Activated naive CD4-positive, alpha-beta T cell treated with anti-CD3 and anti-CD28 coated beads, Interleukin-2, amount 50 U/mL, for 24 hours (primary cell): ENCODE data around the gene FASN.

Experiments
- H3K27ac Mint-ChIP-seq: one replicate; pipeline ENCODE4 v1.8.0; 2021; ENCODE audit warnings: mild to moderate bottlenecking, mixed read lengths
- H3K27me3 Mint-ChIP-seq: one replicate; pipeline ENCODE4 v1.8.0; 2021; ENCODE audit warnings: mixed read lengths
- H3K36me3 Mint-ChIP-seq: one replicate; pipeline ENCODE4 v1.8.0; 2021; ENCODE audit warnings: mixed read lengths
- H3K4me1 Mint-ChIP-seq: one replicate; pipeline ENCODE4 v1.8.0; 2021; ENCODE audit warnings: mixed read lengths
- H3K4me3 Mint-ChIP-seq: one replicate; pipeline ENCODE4 v1.8.0; 2021; ENCODE audit warnings: mild to moderate bottlenecking, mixed read lengths
- H3K9me3 Mint-ChIP-seq: one replicate; pipeline ENCODE4 v1.8.0; 2021; ENCODE audit warnings: mixed read lengths

The FASN gene

DNA sequence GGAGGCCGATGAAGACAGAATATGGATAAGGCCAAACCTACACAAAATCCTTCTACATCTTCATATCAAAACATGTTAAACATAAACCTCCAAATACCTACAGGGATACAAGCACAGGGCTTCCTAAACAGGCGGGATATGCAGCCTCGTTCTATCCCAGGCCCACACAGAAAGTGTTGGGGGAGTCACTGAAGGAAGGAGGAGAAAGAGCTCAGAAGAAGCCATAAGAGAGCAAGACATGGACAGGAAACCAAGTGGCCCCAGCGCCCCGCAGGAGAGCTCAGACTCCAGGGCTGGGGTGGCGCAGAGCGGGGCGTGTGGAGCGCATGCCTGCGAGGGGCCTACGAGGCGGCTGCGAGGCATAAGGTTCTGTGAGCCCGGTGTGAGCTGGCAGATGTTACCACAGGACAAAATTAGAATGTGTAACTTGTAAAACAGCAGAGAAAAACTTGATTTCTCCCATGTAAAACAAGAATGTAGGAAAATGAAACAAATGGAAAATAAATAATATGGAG, 11.0 kb upstream of the FASN start:
- H3K27me3 Mint-ChIP-seq: no peaks in the 10 kb centered on the region
- H3K4me3 Mint-ChIP-seq: no peak overlapping the region
- no peaks in the 10 kb centered on the region for H3K9me3 Mint-ChIP-seq
- H3K4me1 Mint-ChIP-seq: peaks cover 28% of the 10 kb centered on the region
- H3K36me3 Mint-ChIP-seq: peaks cover 1% of the 10 kb centered on the region
- no peak overlapping the region for H3K27ac Mint-ChIP-seq

DNA sequence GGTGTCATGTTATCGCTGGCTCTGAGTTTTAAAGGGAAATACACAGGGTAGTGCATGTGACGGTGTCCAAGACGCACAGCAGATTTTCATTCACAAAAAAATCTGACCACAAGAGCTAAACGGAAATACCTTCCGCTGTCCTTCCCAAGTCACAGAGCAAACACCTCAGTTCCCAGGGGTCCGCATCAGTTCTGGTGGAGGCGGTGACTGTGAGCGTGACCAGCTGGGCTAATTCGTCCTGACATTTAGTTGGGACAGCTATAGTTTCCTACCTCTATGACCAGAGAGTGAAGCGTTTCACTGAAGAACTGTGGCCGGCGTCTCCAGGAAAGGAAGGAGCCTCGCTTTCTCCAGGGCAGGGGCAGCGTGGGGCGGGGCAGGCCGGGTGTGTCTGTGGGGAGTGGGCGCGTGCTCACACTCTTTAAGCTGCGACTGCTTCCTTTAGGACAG, 10.5 kb upstream of the FASN start:
- Mint-ChIP-seq H3K4me3 (no peak overlapping the region), H3K27me3 (no peaks in the 10 kb centered on the region), H3K4me1 (peaks cover 29% of the 10 kb centered on the region), H3K9me3 (no peaks in the 10 kb centered on the region), H3K27ac (no peak overlapping the region), H3K36me3 (peaks cover 1% of the 10 kb centered on the region)

DNA sequence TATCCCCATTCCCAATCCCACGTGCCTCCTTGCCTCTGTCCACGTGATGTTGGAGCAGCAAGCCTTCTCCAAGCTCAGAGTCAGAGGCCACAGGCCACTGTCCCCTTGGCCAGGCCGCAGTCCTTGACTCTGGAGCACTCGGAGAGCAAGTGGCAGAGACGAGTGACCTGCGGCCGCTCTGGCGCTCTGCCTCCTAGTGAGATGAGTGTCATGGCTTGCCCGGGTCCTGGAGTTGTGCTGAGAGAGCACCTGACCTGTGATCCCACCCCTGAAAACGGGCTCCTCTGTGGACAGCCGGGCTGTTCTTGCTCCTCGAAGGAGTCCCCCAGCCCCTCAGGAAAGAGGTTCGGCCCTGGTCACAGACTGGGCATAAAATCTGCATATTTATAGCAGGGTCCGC, 10.0 kb upstream of the FASN start:
- Mint-ChIP-seq H3K36me3 (peaks cover 1% of the 10 kb centered on the region), H3K4me3 (peak overlapping the region; percentile 7), H3K9me3 (no peaks in the 10 kb centered on the region), H3K4me1 (peaks cover 29% of the 10 kb centered on the region), H3K27me3 (no peaks in the 10 kb centered on the region), H3K27ac (no peak overlapping the region)

DNA sequence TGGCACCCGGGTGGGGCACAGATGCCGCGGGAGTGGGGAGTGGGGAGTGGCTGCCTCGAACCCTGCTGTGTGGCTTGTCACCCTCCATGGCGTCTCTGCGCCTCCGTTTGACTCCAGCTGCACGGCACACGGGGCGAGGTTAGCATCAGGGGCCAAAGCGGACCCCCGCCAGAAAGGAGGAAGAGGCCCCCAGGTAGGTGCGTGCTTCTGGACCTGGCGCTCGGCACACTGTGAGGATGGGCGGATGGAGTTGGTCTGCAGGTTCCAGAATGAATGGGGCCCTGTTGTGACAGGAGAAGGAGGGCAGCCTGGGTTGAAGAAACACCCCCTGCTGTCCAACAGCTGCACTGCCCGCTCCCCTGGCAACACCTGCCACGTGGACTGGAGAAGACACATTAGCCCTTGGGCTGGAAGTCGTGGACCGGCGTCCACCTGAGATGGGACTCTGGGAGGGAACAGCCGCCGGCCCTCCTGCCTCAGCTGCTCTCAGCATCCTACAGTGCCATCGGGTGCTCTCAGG, 9.4 kb upstream of the FASN start:
- Mint-ChIP-seq H3K9me3 (no peaks in the 10 kb centered on the region), H3K4me1 (peaks cover 29% of the 10 kb centered on the region), H3K4me3 (peak overlapping the region; percentile 7), H3K36me3 (peaks cover 1% of the 10 kb centered on the region), H3K27me3 (no peaks in the 10 kb centered on the region), H3K27ac (no peak overlapping the region)

DNA sequence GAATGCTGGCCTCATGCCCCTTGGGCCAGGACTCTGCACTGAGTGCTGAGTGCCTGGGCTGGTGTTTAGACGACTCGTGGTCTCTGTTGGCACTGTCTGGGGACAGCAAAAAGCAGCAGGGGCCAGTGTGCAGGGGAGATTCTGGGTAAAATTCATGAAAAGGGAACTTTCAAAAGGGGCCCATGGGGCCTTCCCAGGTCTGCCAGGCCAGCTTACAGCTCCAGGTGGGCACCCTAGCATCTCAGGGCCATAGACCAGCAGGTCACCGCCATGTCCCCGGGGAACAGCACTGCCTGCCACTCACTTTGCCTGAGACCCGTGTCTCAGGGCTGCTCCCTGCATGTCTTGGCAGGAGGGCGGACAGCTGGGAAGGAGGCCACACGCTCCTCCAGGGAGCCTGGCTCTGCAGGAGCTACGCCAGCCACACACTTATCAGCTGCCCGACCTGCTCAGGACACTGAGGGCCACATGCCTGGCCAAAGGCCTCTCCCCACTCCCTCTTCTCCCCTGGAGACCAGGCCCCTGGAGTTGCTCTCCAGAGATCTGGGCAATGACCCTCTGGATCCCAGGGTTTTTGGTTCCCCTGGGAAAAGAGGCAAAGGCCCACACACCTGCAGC, 8.8 kb upstream of the FASN start:
- Mint-ChIP-seq H3K27me3 (no peaks in the 10 kb centered on the region), H3K4me1 (peaks cover 29% of the 10 kb centered on the region), H3K36me3 (no peaks in the 10 kb centered on the region), H3K27ac (peak overlapping the region; percentile 96), H3K4me3 (peak overlapping the region; percentile 91), H3K9me3 (no peaks in the 10 kb centered on the region)

DNA sequence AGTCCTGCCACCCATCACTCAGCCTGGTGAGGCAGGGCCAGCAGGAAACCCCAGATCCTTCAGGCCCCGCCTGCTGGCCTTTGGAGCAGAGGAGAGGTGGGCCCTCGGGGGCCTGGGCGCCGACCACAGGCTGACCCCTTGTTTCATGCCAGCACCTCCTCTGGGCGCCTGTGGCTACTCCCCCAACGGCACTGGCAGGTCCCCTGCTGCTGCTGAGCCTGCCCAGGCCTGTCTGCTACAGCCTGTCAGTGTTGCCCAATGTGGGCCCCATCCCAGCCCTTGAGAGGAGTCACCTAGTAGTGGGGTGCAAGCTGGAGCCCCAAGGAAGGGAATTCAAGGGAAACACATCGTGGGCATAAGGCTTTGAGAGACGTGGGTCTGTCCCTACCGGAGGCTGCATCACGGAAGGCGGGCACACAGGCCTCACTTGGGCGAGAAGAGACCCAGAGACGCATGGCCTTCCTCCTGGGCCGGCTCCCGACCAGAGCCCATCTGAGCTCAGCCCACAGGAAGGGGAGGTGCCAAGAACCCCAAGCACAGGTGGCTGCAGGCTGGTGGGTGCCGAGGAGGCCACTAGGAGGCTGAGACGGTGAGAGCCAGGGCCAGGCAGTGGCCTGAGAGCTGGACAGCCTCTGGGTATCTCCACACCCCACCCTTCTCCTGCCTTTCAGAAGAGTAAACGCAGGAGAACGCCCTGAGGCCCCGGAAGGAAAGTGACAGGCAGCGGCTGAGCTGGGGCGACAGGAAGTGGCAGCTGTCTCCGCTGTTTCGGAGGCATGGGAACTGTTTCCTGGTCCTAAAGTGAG, 8.0 kb upstream of the FASN start:
- Mint-ChIP-seq H3K4me1 (peaks cover 29% of the 10 kb centered on the region), H3K27me3 (no peaks in the 10 kb centered on the region), H3K36me3 (no peaks in the 10 kb centered on the region), H3K9me3 (no peaks in the 10 kb centered on the region), H3K27ac (peak overlapping the region; percentile 96), H3K4me3 (peak overlapping the region; percentile 91)

DNA sequence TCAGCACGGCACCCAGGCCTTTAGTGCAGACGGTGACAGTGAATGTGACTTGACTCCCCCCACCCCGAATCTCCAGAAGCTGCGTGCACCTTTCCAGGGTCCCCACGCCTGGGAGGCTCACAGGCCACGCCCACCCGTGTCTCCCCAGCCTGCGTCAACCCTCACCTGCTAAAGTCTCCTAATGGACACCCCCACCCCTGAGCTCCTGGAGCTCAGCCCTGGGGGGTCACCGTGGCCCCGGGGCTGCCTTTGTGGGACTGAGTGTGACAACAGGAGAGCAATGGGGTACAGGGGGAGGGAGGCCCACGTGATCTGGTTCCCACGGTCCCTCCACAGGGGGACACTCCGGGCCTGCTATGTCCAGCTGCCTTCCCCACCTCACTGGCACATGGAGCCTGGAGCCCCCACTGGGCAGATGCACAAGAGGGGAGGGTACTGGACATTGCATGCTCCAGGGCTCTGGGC, 7.4 kb upstream of the FASN start:
- Mint-ChIP-seq H3K4me3 (peak overlapping the region; percentile 91), H3K27ac (peak overlapping the region; percentile 62), H3K36me3 (no peaks in the 10 kb centered on the region), H3K27me3 (no peaks in the 10 kb centered on the region), H3K4me1 (peaks cover 27% of the 10 kb centered on the region), H3K9me3 (no peaks in the 10 kb centered on the region)

DNA sequence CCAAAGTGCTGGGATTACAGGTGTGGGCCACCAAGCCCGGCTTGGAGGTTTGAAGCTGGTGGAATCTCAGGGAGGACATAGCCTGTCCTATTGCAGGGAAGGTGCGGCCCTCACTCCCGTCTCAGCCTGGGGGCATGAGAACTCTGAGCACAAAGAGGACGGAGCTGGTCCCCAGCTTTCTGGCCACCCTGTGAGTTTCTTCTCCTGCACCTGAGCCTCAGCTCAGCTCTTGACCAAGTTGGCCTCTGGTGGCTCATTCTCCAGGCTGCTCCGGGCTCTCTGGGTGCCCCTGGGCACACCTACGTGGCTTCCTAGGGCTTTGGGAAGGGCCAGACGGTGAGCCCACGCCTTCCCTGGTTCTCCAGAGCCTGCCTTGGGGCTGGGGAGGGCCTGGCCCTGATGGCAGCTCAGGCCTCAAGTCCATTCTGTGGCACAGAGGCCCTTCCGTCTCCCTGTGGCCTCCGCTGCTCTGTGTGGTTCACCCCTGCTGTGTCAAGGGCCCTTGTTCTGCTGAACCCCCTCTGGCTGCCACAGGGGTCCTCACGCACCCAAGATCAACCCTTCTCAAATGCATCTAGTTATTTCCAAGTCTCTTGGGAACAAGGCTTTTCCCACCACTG, 6.9 kb upstream of the FASN start:
- Mint-ChIP-seq H3K4me3 (peak overlapping the region; percentile 91), H3K9me3 (no peaks in the 10 kb centered on the region), H3K4me1 (peaks cover 21% of the 10 kb centered on the region), H3K36me3 (no peaks in the 10 kb centered on the region), H3K27ac (peak overlapping the region; percentile 62), H3K27me3 (no peaks in the 10 kb centered on the region)

DNA sequence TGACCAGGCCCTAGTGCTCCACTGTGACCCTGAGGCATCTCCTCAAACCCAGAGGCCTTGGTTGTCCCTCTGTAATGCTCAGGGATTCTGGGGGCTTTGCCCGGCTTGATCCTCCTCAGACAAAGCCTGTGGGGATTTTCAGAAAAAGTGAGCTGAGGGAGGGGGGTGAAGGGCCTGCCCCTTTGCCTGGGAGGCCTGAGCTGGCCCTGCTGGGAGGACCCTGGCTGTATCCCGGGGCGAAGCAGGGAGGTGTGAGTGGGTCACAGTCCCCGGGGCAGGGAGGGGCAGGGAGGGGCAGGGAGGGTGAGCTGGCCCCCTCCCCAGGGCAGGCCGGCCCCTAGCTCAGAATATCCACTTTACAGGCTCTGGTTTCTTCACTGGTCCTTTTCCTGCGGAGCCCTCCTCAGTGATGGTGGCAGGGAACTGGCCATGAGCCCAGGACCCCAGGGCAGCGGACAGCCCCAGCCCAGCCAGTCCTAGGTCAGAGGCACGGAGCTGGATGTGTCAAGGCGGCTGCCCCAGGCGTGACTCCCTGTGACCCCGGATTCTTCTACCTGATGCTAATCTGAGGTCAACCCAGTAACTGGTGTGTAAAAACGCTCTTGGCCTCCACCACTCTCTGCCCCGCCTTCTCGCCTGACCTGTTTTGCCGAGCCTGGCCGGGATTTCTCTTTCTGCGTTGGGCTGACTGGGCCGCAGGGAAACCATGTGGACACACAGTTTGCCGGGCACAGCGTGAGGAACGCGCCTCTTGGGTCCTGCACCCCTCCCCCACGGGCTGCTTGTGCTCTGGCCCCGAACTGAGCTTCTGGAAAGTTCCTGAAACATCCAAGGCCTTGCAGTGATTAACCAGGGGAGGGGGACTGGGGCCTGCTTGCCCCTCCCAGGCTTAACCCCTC, 5.8 kb upstream of the FASN start:
- Mint-ChIP-seq H3K36me3 (no peaks in the 10 kb centered on the region), H3K4me1 (peaks cover 21% of the 10 kb centered on the region), H3K27ac (peak overlapping the region; percentile 76), H3K4me3 (no peak overlapping the region), H3K27me3 (no peaks in the 10 kb centered on the region), H3K9me3 (no peaks in the 10 kb centered on the region)

DNA sequence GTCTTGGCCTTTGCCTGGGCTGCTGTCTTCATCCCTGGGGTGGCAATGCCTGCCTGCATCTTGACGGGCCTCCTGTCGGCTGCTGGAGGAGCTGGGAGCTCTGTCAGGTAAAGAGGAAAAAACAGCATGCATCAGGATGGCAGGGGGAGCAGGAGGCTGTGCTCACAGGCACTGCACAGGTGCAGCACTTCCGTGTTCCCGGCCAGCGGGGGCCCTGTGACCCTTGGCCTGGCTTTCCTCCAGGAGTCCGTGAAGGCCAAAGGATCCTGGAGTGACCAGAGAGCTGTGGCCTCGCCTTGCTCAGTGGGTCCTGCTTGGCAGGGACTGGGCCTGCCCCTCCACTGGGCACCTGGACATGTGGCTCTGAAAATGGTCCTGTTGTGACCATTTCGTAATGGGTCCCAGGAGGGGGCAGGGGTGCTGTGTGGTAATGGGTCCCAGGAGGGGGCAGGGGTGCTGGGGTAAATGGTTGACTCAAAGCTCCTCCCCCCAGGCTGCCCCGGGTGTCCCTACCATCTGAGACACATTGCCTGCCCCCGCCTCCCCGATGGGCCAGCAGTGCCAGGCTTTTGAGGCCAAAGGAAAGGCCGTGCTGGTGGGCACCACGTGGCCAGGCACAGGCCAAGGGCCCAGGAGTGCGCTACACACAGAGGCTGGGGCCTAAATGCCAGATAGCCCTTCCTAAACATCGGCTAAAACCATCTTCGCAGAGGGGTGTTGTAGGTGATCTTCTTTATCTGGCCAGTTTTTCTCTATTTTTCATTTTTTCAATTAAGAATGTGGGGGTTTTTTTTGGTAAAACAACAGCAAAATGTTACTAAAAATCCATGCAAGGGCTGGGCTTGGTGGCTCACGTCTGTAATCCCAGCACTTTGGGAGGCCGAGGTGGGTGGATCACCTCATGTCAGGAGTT, 4.0 kb upstream of the FASN start:
- H3K36me3 Mint-ChIP-seq: no peaks in the 10 kb centered on the region
- H3K27me3 Mint-ChIP-seq: no peaks in the 10 kb centered on the region
- H3K27ac Mint-ChIP-seq: no peak overlapping the region
- H3K4me3 Mint-ChIP-seq: peak overlapping the region; percentile 4
- H3K4me1 Mint-ChIP-seq: peaks cover 21% of the 10 kb centered on the region
- H3K9me3 Mint-ChIP-seq: no peaks in the 10 kb centered on the region

DNA sequence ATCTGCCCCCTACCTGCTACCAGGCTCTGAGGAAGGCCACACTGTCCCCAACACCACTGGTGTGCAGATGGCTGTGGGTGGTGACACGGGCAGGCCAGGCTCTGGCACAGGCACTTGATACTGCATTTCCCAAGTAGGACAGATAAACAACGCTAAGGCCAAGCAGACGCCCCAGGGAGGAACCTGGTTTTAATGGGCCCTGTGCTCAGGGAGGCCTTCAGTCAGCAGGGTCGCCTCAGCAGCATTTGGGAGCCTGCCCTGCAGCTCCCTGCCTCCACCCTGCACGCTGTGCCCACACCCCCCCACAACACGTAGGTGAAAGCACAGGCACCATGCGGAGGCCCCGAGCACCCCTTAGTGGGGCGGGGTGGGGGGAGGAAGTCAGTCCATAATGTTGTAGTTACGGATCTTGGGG, 3.3 kb upstream of the FASN start:
- peaks cover 19% of the 10 kb centered on the region for H3K4me1 Mint-ChIP-seq

DNA sequence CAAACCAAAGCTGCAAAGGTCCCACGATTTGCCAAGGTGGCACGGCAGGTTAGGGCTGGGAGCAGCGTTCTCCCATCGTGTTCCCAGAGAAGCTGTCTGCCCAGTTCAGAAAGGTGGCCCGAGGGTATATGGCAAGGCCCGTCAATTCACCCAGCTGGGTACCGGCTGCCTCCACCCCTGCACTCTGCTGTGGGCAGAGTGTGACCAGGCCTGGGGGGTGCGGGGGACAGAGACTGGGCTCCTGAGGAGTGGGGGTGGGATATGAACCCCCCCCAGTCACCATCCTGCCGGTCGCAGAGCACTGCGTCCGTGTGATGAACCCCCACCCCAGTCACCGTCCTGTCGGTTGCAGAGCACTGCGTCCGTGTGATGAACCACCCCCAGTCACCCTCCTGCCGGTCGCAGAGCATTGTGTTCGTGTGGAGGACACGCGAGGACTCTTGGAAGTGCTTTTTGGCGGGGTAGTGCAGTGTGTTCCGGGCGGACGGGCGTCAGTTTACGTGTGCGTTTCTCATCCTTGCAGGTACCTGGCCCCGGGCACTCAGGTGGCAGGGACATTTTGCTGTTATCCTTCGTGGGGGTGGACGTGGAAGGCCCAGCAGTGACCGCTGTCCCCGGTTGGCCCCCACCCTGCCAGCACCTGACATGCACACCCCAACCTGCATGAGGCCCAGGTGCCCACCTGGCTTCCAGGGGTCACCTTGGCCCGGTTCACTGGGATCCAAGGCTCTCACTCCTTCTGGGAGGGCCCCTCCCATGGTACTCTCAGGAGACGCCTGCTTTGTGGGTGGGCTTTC, 2.7 kb upstream of the FASN start:
- no peaks in the 10 kb centered on the region for H3K27me3 Mint-ChIP-seq

More for the DNA sequence above, 3.3 kb upstream of the FASN start:
- Mint-ChIP-seq H3K4me3 (peak overlapping the region; percentile 19), H3K27ac (no peak overlapping the region), H3K27me3 (no peaks in the 10 kb centered on the region), H3K9me3 (no peaks in the 10 kb centered on the region), H3K36me3 (no peaks in the 10 kb centered on the region)

DNA sequence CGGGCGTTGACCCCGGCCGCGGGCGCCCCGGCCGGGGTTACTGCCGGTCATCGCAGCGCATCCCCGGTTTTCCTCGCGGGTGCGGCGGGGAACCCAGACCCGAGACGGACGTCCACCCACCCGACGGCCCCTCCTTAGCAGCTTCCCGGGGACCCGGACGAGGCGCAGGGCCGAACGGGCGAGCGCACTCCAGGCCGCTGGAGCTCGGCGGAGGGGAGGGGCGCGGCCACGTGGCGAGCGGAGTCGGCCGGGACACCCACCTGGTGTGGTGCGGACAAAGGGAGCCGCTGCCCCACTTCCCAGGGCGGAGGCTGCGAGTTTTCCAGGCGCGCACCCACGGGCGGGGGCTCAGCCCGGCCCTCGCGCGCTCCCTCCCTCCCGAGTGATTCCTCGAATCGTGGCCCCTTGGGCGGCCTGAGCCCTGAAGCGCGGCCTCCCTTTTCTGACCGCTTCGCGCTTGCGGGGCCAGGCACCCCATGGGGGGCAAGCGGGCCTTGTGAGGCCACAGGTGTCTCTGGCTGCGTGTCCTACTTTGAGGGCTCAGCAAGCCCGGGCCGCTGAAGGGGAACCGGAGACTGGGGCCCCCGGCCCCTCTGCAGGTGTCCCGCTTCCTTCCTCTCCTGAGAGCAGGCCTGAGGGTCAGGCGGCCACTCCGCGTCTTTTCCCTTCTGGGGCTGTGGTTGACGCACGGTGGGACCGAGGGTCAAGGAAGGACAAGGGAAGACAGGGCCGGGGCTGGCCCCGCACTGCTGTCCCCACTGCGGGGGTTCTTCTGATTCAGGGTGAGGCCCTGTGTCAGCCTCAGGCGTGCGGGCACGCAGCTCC, 1.1 kb upstream of the FASN start:
- H3K4me3 Mint-ChIP-seq: peak overlapping the region; percentile 84
- H3K9me3 Mint-ChIP-seq: no peaks in the 10 kb centered on the region

More for the DNA sequence above, 2.7 kb upstream of the FASN start:
- Mint-ChIP-seq H3K27ac (no peak overlapping the region), H3K9me3 (no peaks in the 10 kb centered on the region), H3K4me3 (peak overlapping the region; percentile 19), H3K36me3 (no peaks in the 10 kb centered on the region), H3K4me1 (peaks cover 18% of the 10 kb centered on the region)

More for the DNA sequence above, 1.1 kb upstream of the FASN start:
- Mint-ChIP-seq H3K27ac (peak overlapping the region; percentile 92), H3K4me1 (peaks cover 9% of the 10 kb centered on the region), H3K36me3 (no peaks in the 10 kb centered on the region), H3K27me3 (no peaks in the 10 kb centered on the region)
